Measurements from ENCODE around the gene PLK3.
"Not testable (repeated sequence)": the region's sequence is repeated elsewhere in the genome, so short reads cannot be mapped to it uniquely, and the experiment has no call there.

Gene PLK3

DNA sequence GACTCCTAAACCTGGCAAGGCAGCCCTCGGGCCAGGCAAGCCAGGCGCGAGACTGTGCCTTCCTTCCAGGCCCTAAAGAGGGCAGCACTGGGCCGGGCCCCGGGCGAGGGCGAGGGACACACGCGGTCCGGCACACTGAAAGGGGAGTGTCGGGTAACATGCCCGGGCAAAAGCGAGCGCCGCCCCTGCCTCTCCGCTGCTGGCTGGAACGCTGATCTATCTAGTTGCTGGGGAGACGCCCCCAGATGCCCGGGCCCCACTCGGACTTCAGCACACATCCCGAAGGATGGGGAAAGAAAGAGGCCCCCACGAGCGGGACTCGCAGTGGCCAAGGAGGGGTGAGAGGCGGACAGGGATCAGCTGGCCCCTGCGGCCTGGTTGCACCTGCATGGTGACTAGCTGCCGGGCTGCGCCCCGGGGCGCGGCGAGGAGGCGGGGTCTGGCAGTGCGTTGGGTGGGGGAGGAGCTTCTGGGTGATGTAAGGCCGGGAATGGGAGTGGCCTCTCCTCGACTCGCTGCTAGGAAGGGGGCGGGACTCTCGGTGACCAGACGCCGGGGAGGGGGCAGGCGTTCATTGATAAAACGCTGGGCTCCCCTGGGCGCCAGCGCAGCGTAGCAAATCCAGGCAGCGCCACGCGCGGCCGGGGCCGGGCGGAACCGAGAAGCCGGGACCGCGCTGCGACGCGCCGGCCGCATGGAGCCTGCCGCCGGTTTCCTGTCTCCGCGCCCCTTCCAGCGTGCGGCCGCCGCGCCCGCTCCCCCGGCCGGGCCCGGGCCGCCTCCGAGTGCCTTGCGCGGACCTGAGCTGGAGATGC lies at the start of gene PLK3:
PLK3 (plus strand) TSS at position 608 of the 815 bp plus-strand sequence; CDS start at position 695, 87 bp downstream.
- peak; percentile 96 for DNase-seq (ENCODE audit: low read depth, low spot score)

DNA sequence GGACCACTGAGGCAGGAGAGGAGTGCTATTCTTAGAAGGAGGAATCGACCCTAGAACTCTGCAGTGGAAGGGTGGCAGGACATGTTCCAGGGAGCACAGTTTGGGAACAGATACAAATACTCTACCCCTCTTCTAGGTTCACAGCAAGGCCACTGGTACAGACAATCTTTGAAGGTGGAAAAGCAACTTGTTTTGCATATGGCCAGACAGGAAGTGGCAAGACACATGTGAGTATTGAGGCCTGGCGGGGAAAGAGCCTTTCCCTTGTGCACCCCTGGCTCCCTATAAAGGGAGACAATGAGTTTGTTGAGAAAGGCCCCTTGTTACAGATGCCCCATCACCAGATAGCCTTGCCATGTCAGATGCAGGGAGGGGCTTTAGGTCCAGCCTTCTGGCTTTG lies 42.8 kb upstream of the PLK3 start:
- DNase-seq (ENCODE audit: low read depth, low spot score): no peak

- no peak for DNase-seq (ENCODE audit: low read depth, low spot score)
Observed at GRCh38 chr1:44759077-44759476, 41.1 kb upstream of the PLK3 start.

DNA sequence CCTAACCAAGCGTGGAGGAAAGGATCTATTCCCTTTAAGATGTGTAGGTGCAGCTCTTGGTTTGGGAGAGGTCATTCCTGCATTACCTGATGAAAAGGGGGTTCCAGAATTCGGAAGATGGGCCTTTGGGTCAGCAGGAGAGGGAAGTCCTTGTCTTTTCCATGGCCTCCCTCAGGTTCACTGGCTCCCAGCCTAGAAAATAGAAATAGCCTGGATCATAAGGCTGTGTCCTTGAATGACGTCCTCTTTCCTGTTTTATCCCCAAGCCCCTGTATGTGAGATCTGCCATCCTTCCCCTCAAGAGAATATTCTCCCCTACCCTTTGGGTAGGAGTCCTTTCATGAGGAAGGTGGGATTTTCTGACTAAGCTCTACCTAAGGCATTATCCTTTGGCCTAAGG lies 39.3 kb upstream of the PLK3 start:
- no peak for DNase-seq (ENCODE audit: low read depth, low spot score)

DNA sequence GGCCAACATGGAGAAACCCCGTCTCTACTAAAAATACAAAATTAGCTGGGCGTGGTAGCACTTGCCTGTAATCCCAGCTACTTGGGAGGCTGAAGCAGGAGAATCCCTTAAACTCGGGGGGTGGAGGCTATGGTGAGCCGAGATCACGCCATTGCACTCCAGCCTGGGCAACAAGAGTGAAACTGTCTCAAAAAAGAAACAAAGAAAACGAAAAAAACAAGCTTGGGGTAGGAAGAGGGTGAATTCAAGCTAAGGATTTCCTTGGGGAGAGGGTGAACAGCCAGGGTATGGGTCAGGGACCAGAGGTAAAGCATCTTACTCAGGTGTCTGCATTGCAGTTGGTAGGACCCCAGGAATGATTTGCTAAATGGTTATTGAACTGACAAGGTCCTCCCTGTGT lies 33.8 kb upstream of the PLK3 start:
- DNase-seq (ENCODE audit: low read depth, low spot score): not testable (repeated sequence)

DNA sequence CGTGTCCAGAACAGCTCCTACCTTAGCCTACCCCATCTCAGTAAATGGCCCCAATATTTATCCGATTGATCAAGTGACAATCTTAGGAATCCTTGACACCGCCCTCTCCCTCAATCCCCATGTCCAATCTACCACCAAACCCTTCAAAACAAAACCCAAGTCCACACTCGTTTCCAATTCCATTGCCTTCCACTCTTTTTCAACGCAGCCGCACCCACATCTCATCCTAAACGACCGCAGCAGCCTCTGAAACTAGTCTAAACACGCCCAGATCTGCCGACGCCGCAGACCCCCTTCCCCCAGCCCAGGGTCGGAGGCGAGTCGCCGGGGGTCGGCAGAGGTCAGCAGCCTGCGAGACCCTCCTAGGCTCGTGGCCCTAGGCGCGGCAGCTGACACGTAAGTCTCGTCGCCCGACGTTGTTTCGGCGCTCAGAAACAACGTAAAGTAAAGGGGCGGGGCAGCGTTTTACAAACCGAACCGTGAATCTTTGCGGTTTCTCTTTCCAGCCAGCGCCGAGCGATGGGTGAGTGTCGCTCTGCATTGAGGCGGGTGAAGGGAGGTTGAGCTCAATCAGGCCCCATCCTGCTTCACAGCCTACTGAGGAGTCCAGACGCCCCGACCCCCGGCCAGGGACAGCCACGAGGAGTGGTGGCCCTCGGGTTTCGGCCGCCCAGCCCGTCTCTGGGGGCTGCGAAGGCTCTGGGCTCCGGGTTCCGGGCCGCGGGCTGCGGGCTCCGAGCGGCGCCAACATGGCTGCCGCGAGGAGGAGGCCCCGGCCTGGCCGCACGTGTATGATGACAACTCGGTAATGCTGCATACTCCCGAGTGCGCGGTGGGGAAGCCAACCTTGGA lies 24.9 kb upstream of the PLK3 start, which contains the start of gene RPS8:
RPS8 (plus strand) TSS at position 463 of the 852 bp plus-strand sequence; CDS start at position 520, 57 bp downstream.
- peak; percentile 87 for DNase-seq (ENCODE audit: low read depth, low spot score)

DNA sequence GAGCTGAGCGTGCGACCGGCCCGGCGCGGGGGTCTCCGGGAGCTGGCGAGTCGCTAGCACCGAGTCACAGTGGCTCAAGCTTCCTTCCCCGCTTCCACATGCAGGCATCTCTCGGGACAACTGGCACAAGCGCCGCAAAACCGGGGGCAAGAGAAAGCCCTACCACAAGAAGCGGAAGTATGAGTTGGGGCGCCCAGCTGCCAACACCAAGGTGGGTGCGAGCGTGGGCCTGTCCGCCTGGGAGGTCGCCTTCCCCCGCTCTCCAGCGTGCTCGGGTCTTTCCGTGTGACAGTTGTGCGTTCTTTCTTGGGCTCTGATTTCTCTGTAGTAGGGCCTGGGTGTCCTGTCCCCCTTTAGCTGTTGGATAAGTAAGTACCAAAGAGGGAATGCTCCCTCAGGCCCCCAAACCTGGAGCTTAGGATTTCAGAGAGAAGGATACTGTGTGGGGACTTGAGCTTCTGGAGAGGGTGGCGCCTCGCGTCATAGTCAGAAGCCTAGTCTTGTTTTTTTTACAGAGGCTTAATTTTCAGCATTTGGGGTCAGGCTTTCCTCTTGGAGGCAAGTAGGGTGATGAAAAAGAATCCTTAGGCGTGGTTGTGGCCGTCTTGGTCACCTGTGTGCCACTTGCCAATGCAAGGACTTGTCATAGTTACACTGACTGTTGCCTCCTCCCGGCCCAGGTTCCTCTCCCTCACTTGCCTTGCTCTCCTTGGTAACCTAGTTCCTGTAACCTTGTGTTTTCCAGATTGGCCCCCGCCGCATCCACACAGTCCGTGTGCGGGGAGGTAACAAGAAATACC lies 24.0 kb upstream of the PLK3 start:
- DNase-seq (ENCODE audit: low read depth, low spot score): no peak

- no peak for DNase-seq (ENCODE audit: low read depth, low spot score)
Observed at GRCh38 chr1:44776730-44777068, 23.5 kb upstream of the PLK3 start.

DNA sequence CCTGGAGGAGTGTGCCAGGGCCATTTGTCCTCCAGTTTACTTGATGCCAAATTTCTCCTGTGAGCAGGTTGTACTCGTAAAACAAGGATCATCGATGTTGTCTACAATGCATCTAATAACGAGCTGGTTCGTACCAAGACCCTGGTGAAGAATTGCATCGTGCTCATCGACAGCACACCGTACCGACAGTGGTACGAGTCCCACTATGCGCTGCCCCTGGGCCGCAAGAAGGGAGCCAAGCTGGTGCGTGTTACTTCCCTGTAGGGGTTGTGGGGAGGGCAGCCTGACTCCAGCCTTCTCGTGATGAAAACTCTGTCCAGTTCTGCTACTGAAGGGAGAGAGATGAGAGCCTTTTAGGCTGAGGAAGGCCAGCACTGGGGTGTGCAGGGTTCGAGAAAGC lies 22.6 kb upstream of the PLK3 start:
- DNase-seq (ENCODE audit: low read depth, low spot score): no peak

GRCh38 chr1:44777969-44778635 lies 22.1 kb upstream of the PLK3 start:
- no peak for DNase-seq (ENCODE audit: low read depth, low spot score)

GRCh38 chr1:44778705-44779576 lies 21.2 kb upstream of the PLK3 start:
- no peak for DNase-seq (ENCODE audit: low read depth, low spot score)

DNA sequence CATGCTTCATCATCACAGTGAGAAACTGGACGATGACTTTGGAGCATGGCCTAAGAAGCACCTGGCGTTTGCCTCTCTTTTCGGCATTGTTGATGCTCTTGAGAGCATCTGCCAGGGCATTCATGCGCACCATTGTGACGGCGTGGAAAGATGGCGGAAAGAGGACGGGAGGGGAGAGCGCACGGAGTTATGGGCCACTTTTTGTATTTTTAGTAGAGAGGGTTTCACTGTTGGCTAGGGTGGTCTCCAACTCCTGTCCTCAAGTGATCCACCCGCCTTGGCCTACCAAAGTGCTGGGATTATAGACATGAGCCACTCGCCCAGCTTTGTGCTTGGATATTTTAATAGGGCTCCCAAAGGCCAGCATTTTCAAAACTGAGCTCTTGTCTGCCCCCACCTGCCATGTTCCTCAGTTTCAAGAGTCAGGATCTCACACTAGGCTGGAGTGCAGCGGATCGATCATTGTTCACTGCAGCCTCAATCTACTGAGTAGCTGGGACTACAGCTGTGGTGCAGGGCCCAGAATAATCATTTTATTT lies 19.5 kb upstream of the PLK3 start:
- no peak for DNase-seq (ENCODE audit: low read depth, low spot score)

- DNase-seq (ENCODE audit: low read depth, low spot score): no peak
Observed at GRCh38 chr1:44783697-44784093, 16.5 kb upstream of the PLK3 start.

DNA sequence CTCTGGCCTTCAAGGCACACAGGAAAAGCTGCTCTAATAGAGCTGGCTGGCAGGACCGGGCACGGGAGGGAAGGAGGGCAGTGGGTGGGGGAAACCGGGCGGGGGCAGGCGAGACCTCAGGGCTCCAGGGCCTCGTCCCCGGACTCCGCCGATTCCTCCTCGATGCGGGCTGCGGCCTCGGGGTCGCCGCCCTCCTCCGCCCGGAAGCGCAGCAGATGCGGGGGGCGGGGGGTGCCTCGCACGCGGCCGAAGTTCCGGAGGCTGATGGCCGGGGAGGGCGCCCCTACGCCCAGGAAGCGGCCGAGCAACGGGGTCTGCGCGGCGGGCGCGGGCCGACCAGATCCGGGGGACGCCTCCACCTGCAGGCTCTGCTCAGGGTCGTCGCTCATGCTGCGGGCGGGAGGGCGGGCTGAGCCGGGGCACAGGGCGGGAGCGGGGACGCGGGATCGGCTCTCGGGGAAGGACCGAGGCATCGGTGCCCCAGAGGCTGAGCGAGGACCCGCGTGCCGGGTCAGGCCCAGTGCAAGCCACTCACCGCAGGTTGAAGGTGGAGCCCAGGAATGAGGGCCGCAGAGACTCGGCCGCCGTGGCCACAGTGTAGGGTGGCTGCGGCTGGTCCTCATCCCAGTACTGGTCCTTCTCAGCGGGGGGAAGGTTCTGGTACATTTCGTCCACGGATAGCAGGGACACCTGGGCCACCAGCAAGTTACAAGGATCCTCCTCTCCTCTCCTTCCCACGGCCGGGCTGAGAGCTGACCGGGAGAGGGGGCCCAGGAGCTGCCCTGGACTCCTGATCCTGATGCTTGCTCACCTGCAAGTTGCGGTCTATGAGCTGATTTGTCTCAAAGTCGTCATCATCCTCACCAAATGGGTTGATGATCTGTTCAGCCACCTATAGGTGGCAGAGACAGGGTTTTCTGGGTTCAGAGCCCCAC lies 15.8 kb upstream of the PLK3 start:
- DNase-seq (ENCODE audit: low read depth, low spot score): no peak

- DNase-seq (ENCODE audit: low read depth, low spot score): no peak
Observed at GRCh38 chr1:44785029-44785380, 15.2 kb upstream of the PLK3 start.

- DNase-seq (ENCODE audit: low read depth, low spot score): no peak
Observed at GRCh38 chr1:44785501-44786137, 14.6 kb upstream of the PLK3 start.

GRCh38 chr1:44786138-44786840 lies 13.9 kb upstream of the PLK3 start:
- no peak for DNase-seq (ENCODE audit: low read depth, low spot score)

- no peak for DNase-seq (ENCODE audit: low read depth, low spot score)
Observed at GRCh38 chr1:44786841-44787426, 13.2 kb upstream of the PLK3 start.

All from activated CD4-positive, CD25-positive, alpha-beta regulatory T cell treated with anti-CD3 and anti-CD28 coated beads, Interleukin-2, amount 50 U/mL, for 16 hours (primary cell).